Activated T-cell treated with anti-CD3 and anti-CD28 coated beads for 4 hours (primary cell): ENCODE measurements around the gene PHACTR3.

Source experiments
- DNase-seq: peaks from one replicate; pipeline ENCODE4 v3.0.0-alpha.2; 2020

The PHACTR3 gene

GRCh38 chr20:59623583-59623982, 19.2 kb downstream of the PHACTR3 start:
- no peak for DNase-seq

GRCh38 chr20:59624401-59624800, 20.1 kb downstream of the PHACTR3 start:
- DNase-seq: no peak

- no peak for DNase-seq
These were observed 21.0 kb downstream of the PHACTR3 start for GRCh38 chr20:59625214-59625922.

GRCh38 chr20:59627298-59627697, 23.0 kb downstream of the PHACTR3 start:
- no peak for DNase-seq

GRCh38 chr20:59628171-59628570, 23.8 kb downstream of the PHACTR3 start:
- no peak for DNase-seq

- no peak for DNase-seq
These were observed 25.1 kb downstream of the PHACTR3 start for GRCh38 chr20:59629141-59630045.

- DNase-seq: no peak
These were observed 26.2 kb downstream of the PHACTR3 start for GRCh38 chr20:59630526-59630925.

- no peak for DNase-seq
These were observed 27.6 kb downstream of the PHACTR3 start for GRCh38 chr20:59631751-59632540.

GRCh38 chr20:59632541-59633113, 28.3 kb downstream of the PHACTR3 start:
- DNase-seq: no peak

GRCh38 chr20:59633656-59634251, 29.4 kb downstream of the PHACTR3 start:
- DNase-seq: no peak

GRCh38 chr20:59634435-59635005, 30.2 kb downstream of the PHACTR3 start:
- no peak for DNase-seq

GRCh38 chr20:59636766-59637370, 32.5 kb downstream of the PHACTR3 start:
- DNase-seq: no peak

GRCh38 chr20:59640267-59640666, 35.9 kb downstream of the PHACTR3 start:
- no peak for DNase-seq

GRCh38 chr20:59643615-59644061, 39.3 kb downstream of the PHACTR3 start:
- DNase-seq: no peak

GRCh38 chr20:59644371-59644939, 40.1 kb downstream of the PHACTR3 start:
- DNase-seq: no peak

- DNase-seq: no peak
These were observed 40.9 kb downstream of the PHACTR3 start for GRCh38 chr20:59645271-59645670.

- no peak for DNase-seq
These were observed 41.4 kb downstream of the PHACTR3 start for GRCh38 chr20:59645761-59646171.

GRCh38 chr20:59646487-59646886, 42.1 kb downstream of the PHACTR3 start:
- no peak for DNase-seq

- no peak for DNase-seq
These were observed 42.9 kb downstream of the PHACTR3 start for GRCh38 chr20:59647271-59647670.

GRCh38 chr20:59648466-59649070, 44.2 kb downstream of the PHACTR3 start:
- no peak for DNase-seq

GRCh38 chr20:59650418-59650817, 46.1 kb downstream of the PHACTR3 start:
- no peak for DNase-seq
